A549 (cell line): Measurements from ENCODE around the gene ASTL. TPM values are rescaled to one million over a fixed set of nuclear protein-coding genes. Genes with fewer than 3 reads are reported as not detected.
"Not testable (repeated sequence)": the region's sequence is repeated elsewhere in the genome, so short reads cannot be mapped to it uniquely, and the experiment has no call there.

ENCODE experiments used
- ATAC-seq, 2 experiments: fragments of 200-7000 bp in 1 of 2; fragments of >200 bp in 1 of 2; cut with Nextera tagmentation in 1 of 2; cut with Tn5 transposase in 1 of 2; 3 replicates each; pipeline versions ENCODE4 v1.8.0 to v1.9.1; 2018 to 2020; ENCODE audit warnings: mild to moderate bottlenecking in 1 of 2, moderate library complexity in 1 of 2
- CTCF ChIA-PET: fragments of 300-600 bp; sonication (Branson Sonifier 250); formaldehyde crosslinking; extraction: SDS; loops from one replicate; lab custom pipeline; 2021; ENCODE audit warnings: antibody characterized with exemption, inconsistent platforms; lab: Yijun Ruan, JAX
- POLR2A ChIA-PET: fragments of 350-600 bp; formaldehyde crosslinking; extraction: SDS; loops from one replicate; lab custom pipeline; 2021; ENCODE audit warnings: antibody characterized with exemption, inconsistent platforms; lab: Yijun Ruan, JAX
- DNase-seq, 2 experiments: peaks; one replicate each; pipeline versions ENCODE4 v3.0.0 to v3.0.0-alpha.2; 2011 to 2016; ENCODE audit warnings: low read depth in 1 of 2, low spot score in 1 of 2
- FAIRE-seq: peaks from 2 replicates; lab custom pipeline; 2011; peaks lifted over from hg19 to GRCh38; lab: Jason Lieb, UNC
- H3K27ac ChIP-seq, 2 experiments: fragments of >200 bp; sonication (Bioruptor Twin); formaldehyde crosslinking; 3 replicates each; pipeline ENCODE4 v1.5.1; 2016 to 2017
- H3K4me1 ChIP-seq: fragments of >200 bp; sonication (Bioruptor Twin); formaldehyde crosslinking; 3 replicates; pipeline ENCODE4 v1.6.1; 2016
- H3K4me2 ChIP-seq: fragments of >200 bp; sonication (Bioruptor Twin); formaldehyde crosslinking; 3 replicates; pipeline ENCODE4 v1.6.1; 2016
- H3K4me3 ChIP-seq: fragments of >200 bp; sonication (Bioruptor Twin); formaldehyde crosslinking; 3 replicates; pipeline ENCODE4 v1.5.1; 2016
- H3K9me3 ChIP-seq: fragments of >200 bp; sonication (Bioruptor Twin); formaldehyde crosslinking; 3 replicates; pipeline ENCODE4 v1.6.1; 2016
- BCL3 ChIP-seq: fragments of >200 bp; sonication (Bioruptor Twin); formaldehyde crosslinking; IDR thresholded peaks from 3 replicates; pipeline ENCODE4 v1.6.1; 2016
- BHLHE40 ChIP-seq: IDR thresholded peaks from 2 replicates; pipeline ENCODE4 v1.6.1; 2012; ENCODE audit warnings: low read depth, low read length, inconsistent platforms
- CEBPB ChIP-seq, 2 experiments: fragments of >200 bp in 1 of 2; sonication (Bioruptor Twin) in 1 of 2; formaldehyde crosslinking in 1 of 2; IDR thresholded peaks; 2 replicates each; pipeline ENCODE4 v1.6.1; 2012 to 2016
- EHF ChIP-seq: fragments of 250-450 bp; sonication (Bioruptor Pico); IDR thresholded peaks from 2 replicates; pipeline ENCODE4 v1.5.0; 2020; ENCODE audit warnings: mild to moderate bottlenecking
- HOXB13 ChIP-seq: fragments of 250-450 bp; sonication (Bioruptor Pico); IDR thresholded peaks from 2 replicates; pipeline ENCODE4 v1.5.0; 2020; ENCODE audit warnings: low read depth, mild to moderate bottlenecking, moderate library complexity
- JUNB ChIP-seq: fragments of >200 bp; sonication (Bioruptor Twin); formaldehyde crosslinking; IDR thresholded peaks from 2 replicates; pipeline ENCODE4 v1.6.1; 2016
- KDM5A ChIP-seq: fragments of 200-600 bp; sonication (generic); IDR thresholded peaks from 2 replicates; pipeline ENCODE4 v1.6.1; 2016; ENCODE audit warnings: antibody characterized with exemption, mild to moderate bottlenecking
- MAX ChIP-seq: IDR thresholded peaks from 2 replicates; pipeline ENCODE4 v1.6.1; 2012
- PBX3 ChIP-seq: IDR thresholded peaks from 2 replicates; pipeline ENCODE4 v1.6.1; 2012
- PHF8 ChIP-seq: fragments of 200-600 bp; sonication (generic); IDR thresholded peaks from 2 replicates; pipeline ENCODE4 v1.6.1; 2016; ENCODE audit warnings: low read depth, mild to moderate bottlenecking, antibody characterized with exemption, moderate library complexity, borderline replicate concordance
- RAD21 ChIP-seq, 2 experiments: fragments of >200 bp in 1 of 2; sonication (Bioruptor Twin) in 1 of 2; formaldehyde crosslinking in 1 of 2; IDR thresholded peaks in 1 of 2; conservative IDR thresholded peaks in 1 of 2; 2 replicates in 1 of 2; 3 replicates in 1 of 2; pipeline ENCODE4 v1.6.1; 2012 to 2018; ENCODE audit warnings: inconsistent platforms in 1 of 2
- RARB ChIP-seq: fragments of 250-450 bp; sonication (Bioruptor Pico); IDR thresholded peaks from 2 replicates; pipeline ENCODE4 v1.8.0; 2021; ENCODE audit warnings: mild to moderate bottlenecking, moderate library complexity
- RNF2 ChIP-seq: fragments of 200-600 bp; sonication (generic); IDR thresholded peaks from 2 replicates; pipeline ENCODE4 v1.6.1; 2016; ENCODE audit warnings: low read depth, mild to moderate bottlenecking, antibody characterized with exemption, moderate library complexity, borderline replicate concordance
- TFCP2L1 ChIP-seq: fragments of 250-450 bp; sonication (Bioruptor Pico); IDR thresholded peaks from 2 replicates; pipeline ENCODE4 v1.5.0; 2021; ENCODE audit warnings: mild to moderate bottlenecking
- TP53 ChIP-seq: fragments of 250-450 bp; sonication (Bioruptor Pico); IDR thresholded peaks from 2 replicates; pipeline ENCODE4 v1.5.0; 2021; ENCODE audit warnings: mild to moderate bottlenecking, moderate library complexity
- USF2 ChIP-seq: fragments of 450-650 bp; IDR thresholded peaks from 2 replicates; pipeline ENCODE4 v1.6.1; 2014; ENCODE audit warnings: antibody characterized with exemption
- ZC3H11A ChIP-seq: fragments of 450-650 bp; IDR thresholded peaks from 2 replicates; pipeline ENCODE4 v1.6.1; 2014; ENCODE audit warnings: antibody characterized with exemption, mild to moderate bottlenecking
- ZFP36 ChIP-seq: fragments of 450-650 bp; IDR thresholded peaks from 2 replicates; pipeline ENCODE4 v1.6.1; 2014; ENCODE audit warnings: borderline replicate concordance; ENCODE audit not compliant: partially characterized antibody
- WGBS: methylation state at CpG from one replicate; pipeline ENCODE4 v1.1.6; 2017; ENCODE audit errors: missing lambda C conversion rate; 5-methylcytosine and 5-hydroxymethylcytosine counted together
- polyA plus RNA-seq, 4 experiments: library from polyadenylated mRNA; depleted of rRNA in 3 of 4; stranded (reverse); fragments of >200 nt; fragmentation: RNase III in 1 of 4; extraction: RNeasy Plus Mini Kit Qiagen cat#74134 plus additional on column Dnase treatment in 1 of 4; gene quantifications; 2 replicates in 3 of 4; 3 replicates in 1 of 4; pipeline ENCODE4 v1.2.3, GENCODE V29; 2011 to 2017

The ASTL gene
- polyA plus RNA-seq, 2 of the 4 experiments (the other 2 are of a cell fraction): not detected

GRCh38 chr2:96142217-96143113 is 4.2 kb upstream of the ASTL start:
- Histone ChIP-seq H3K4me2 (no peak overlapping the region), H3K27ac (no peak overlapping the region), H3K9me3 (no peaks in the 10 kb centered on the region), H3K4me3 (no peak overlapping the region), H3K4me1 (peaks cover 4% of the 10 kb centered on the region; the same call in 1 of the 3 replicates)
- POLR2A ChIA-PET: no interaction called here
- no peak for FAIRE-seq
- peak in 1 of 2 experiments; percentile 16; a peak in 2 of 6 replicates for ATAC-seq
- no peak for DNase-seq
- CTCF ChIA-PET: interaction anchor here (0.7 to 2.2 kb wide), 5 partner anchors 11 to 120 kb away, joined by 3 to 10 read pairs (median 3); partner anchors contain the start of gene ADRA2B
- WGBS: 72% methylated on average over 20 of the region's 26 CpGs
- TF ChIP-seq USF2: no peak
- TF ChIP-seq CEBPB (IDR thresholded peaks at IDR 0.05): no peak
- no peak for TF ChIP-seq RNF2
- no peak for TF ChIP-seq BCL3

GRCh38 chr2:96141624-96141967 is 3.3 kb upstream of the ASTL start:
- FAIRE-seq, POLR2A ChIA-PET, H3K4me1 ChIP-seq, H3K4me2 ChIP-seq, ATAC-seq, H3K27ac ChIP-seq, DNase-seq, H3K9me3 ChIP-seq, H3K4me3 ChIP-seq: not testable (repeated sequence)
- 96% methylated on average over 5 of the region's 5 CpGs for WGBS
- CTCF ChIA-PET: interaction anchor here (0.7 to 1.9 kb wide), 2 partner anchors 11 to 33 kb away, joined by 3 to 7 read pairs; no protein-coding TSS in a partner anchor

- ChIA-PET POLR2A (no interaction called here), CTCF (interaction anchor here (0.7 to 1.9 kb wide), 2 partner anchors 12 to 33 kb away, joined by 3 to 7 read pairs; no protein-coding TSS in a partner anchor)
- Histone ChIP-seq H3K4me1 (peaks cover 4% of the 10 kb centered on the region; the same call in 1 of the 3 replicates), H3K4me2 (no peak overlapping the region), H3K27ac (no peak overlapping the region), H3K9me3 (no peaks in the 10 kb centered on the region), H3K4me3 (no peak overlapping the region)
- no peak for ATAC-seq
- TF ChIP-seq BHLHE40 (no peak), RAD21 (conservative IDR thresholded peaks at IDR 0.05 in 1 of 2, IDR thresholded peaks at IDR 0.05 in 1 of 2) (no peak), PHF8 (no peak), HOXB13 (CRISPR knock-in tag) (no peak), JUNB (no peak), RARB (no peak), KDM5A (no peak), TP53 (no peak), TFCP2L1 (CRISPR knock-in tag) (no peak), ZFP36 (no peak), MAX (no peak), ZC3H11A (no peak), PBX3 (no peak), EHF (CRISPR knock-in tag) (no peak)
- no peak for DNase-seq
- WGBS: 86% methylated on average over 11 of the region's 13 CpGs
- FAIRE-seq: no peak
Measured at GRCh38 chr2:96140941-96141623, 2.8 kb upstream of the ASTL start.
